SH-SY5Y (cell line): Measurements from ENCODE around the gene SLC12A7.

Experiments used
- GATA2 ChIP-seq: IDR thresholded peaks from 2 replicates; pipeline ENCODE4 v1.6.1; 2011; ENCODE audit warnings: mild to moderate bottlenecking, low read depth, low read length
- GATA3 ChIP-seq: IDR thresholded peaks from 2 replicates; pipeline ENCODE4 v1.6.1; 2011; ENCODE audit warnings: low read depth, mild to moderate bottlenecking, low read length, moderate library complexity

- TF ChIP-seq GATA3 (no peak), GATA2 (no peak)
These were observed 19.3 kb upstream of the SLC12A7 start for GRCh38 chr5:1131191-1131621.
